Heart left ventricle (tissue), 16 donors: ENCODE results near the gene NGLY1. TPM values are rescaled to one million over a fixed set of nuclear protein-coding genes. Genes with fewer than 3 reads are reported as not detected.

Experiments used
- ATAC-seq, 4 donors: fragments of 200-7000 bp; cut with Tn5 transposase; one replicate each; pipeline ENCODE4 v1.9.1; 2020 to 2022; ENCODE audit warnings: moderate library complexity in 4 of 4, mild to moderate bottlenecking in 3 of 4, moderate number of reproducible peaks in 1 of 4
- DNase-seq, 5 donors: peaks; one replicate each; pipeline ENCODE4 v3.0.0-alpha.2; 2020
- H3K27ac ChIP-seq, 12 donors: fragments of 200-600 bp; sonication (generic) in 4 of 12; one replicate each; pipeline versions ENCODE4 v1.5.0 to v1.8.0; 2016 to 2022; ENCODE audit warnings: mild to moderate bottlenecking in 2 of 12
- H3K27me3 ChIP-seq, 9 donors: fragments of 200-600 bp; sonication (generic) in 2 of 9; one replicate each; pipeline versions ENCODE4 v1.5.1 to v1.8.0; 2016 to 2022; ENCODE audit warnings: mild to moderate bottlenecking in 3 of 9
- H3K36me3 ChIP-seq, 9 donors: fragments of 200-600 bp; sonication (generic) in 2 of 9; one replicate each; pipeline versions ENCODE4 v1.5.0 to v1.8.0; 2018 to 2022; ENCODE audit warnings: mild to moderate bottlenecking in 2 of 9
- H3K4me1 ChIP-seq, 12 donors: fragments of 200-600 bp; sonication (generic) in 4 of 12; one replicate each; pipeline versions ENCODE4 v1.5.0 to v1.8.0; 2016 to 2022; ENCODE audit warnings: mild to moderate bottlenecking in 3 of 12
- H3K4me3 ChIP-seq, 12 donors: fragments of 200-600 bp; sonication (generic) in 4 of 12; one replicate each; pipeline versions ENCODE4 v1.5.0 to v1.8.0; 2017 to 2022; ENCODE audit warnings: mild to moderate bottlenecking in 9 of 12, moderate library complexity in 4 of 12
- H3K9me3 ChIP-seq, 12 donors: fragments of 200-600 bp; sonication (generic) in 4 of 12; one replicate each; pipeline versions ENCODE4 v1.5.0 to v1.8.0; 2016 to 2022; ENCODE audit warnings: mild to moderate bottlenecking in 1 of 12
- CTCF ChIP-seq, 12 donors: fragments of 200-600 bp; sonication (generic) in 4 of 12; IDR thresholded peaks; one replicate each; pipeline versions ENCODE4 v1.5.0 to v1.8.0; 2018 to 2022; ENCODE audit warnings: antibody characterized with exemption in 12 of 12, mild to moderate bottlenecking in 5 of 12
- POLR2A ChIP-seq, 2 donors: fragments of 450-650 bp; IDR thresholded peaks; one replicate each; pipeline ENCODE4 v1.6.1; 2017; ENCODE audit warnings: antibody characterized with exemption in 2 of 2, mild to moderate bottlenecking in 2 of 2, moderate library complexity in 2 of 2
- WGBS, 4 donors: extraction: QIAGEN DNeasy Blood & Tissue Kit in 2 of 4; methylation state at CpG; one replicate each; pipeline versions ENCODE4 v1.1.5 to v1.1.7; 2013 to 2018; 5-methylcytosine and 5-hydroxymethylcytosine counted together
- intact Hi-C, 10 donors: fragments of 100-400 bp; cut with DNase I; formaldehyde crosslinking; loops; one replicate each; pipeline versions ENCODE4 v1.11.1 to v1.14.2; 2022
- polyA plus RNA-seq, 2 donors: library from polyadenylated mRNA; stranded (reverse); fragments of 200-250 nt; gene quantifications; one replicate each; pipeline ENCODE4 v1.2.3, GENCODE V29; 2013
- total RNA-seq, 9 donors: library from RNA; depleted of rRNA in 2 of 9; stranded (reverse); fragments of >200 nt in 2 of 9; fragmentation: NEBNext Ultra II Directional in 3 of 9; extraction: Animal tissue kit (Norgen Biotek cat#: 25700) in 3 of 9; gene quantifications; one replicate each; pipeline versions ENCODE4 v1.1.0 to v1.2.4, GENCODE V29; 2016 to 2023
- donor health status: ischemic (EF 13 %, LVEDD 7.1; RV severe dilation, severe dysfunction).
- donor health status: healthy with polysubstance abuse.
- donor health status: DM: no; HTN: yes; CAD: no.
- donor health status: DM: no; HTN: no; CAD: no.
- donor health status: ischemic (EF 25% LVEDD 6.9; RV normal size, moderate dysfunction).
- donor health status: ischemic (EF 25% LVEDD 5.7; RV mildly dilated, moderate dysfunction).
- donor health status: healthy.
- donor health status: DM: yes; HTN: yes; CAD: no.
- donor health status: ischemic (EF 35%, LVEDD 5.7; RV mildly dilated, moderate dysfunction).
- donor health status: nonischemic (EF 11% LVEDD 7.7; RV severe dilation, severe dysfunction).
- donor health status: DM: yes; HTN: yes; CAD: no.
- donor health status: PGD.
- donor health status: ischemic (EF 29% LVEDD 5.4; RV normal size, mild dysfunction).
- donor health status: nonischemic (EF 23%, LVEDD 6.1; RV moderate dilation, normal function).

Gene NGLY1
- total and polyA plus RNA-seq, 11 donors: 18.5 to 41.0 (median 31.0) TPM

GRCh38 chr3:25713341-25713985 is 69.8 kb downstream of the NGLY1 start:
- ATAC-seq (no peak), DNase-seq (no peak)
- Histone ChIP-seq H3K36me3 (peaks cover 0 to 7% (median 0%) of the 10 kb centered on the region in 9 donors), H3K4me3 (no peak overlapping the region), H3K9me3 (peaks cover 0 to 14% (median 0%) of the 10 kb centered on the region in 12 donors), H3K27me3 (no peaks in the 10 kb centered on the region), H3K27ac (no peak overlapping the region), H3K4me1 (no peaks in the 10 kb centered on the region)
- intact Hi-C loops: no loop called here
- TF ChIP-seq CTCF (IDR thresholded peaks at IDR 0.05) (no peak), POLR2A (IDR thresholded peaks at IDR 0.05) (no peak)
- WGBS, 4 donors: 90 to 93% (median 92%) methylated on average over 11 of the region's 11 CpGs

GRCh38 chr3:25711090-25711489 is 72.2 kb downstream of the NGLY1 start:
- Histone ChIP-seq H3K9me3 (peaks cover 0 to 3% (median 0%) of the 10 kb centered on the region in 12 donors), H3K27me3 (no peaks in the 10 kb centered on the region), H3K4me3 (no peak overlapping the region), H3K4me1 (no peaks in the 10 kb centered on the region), H3K27ac (no peak overlapping the region), H3K36me3 (no peaks in the 10 kb centered on the region)
- ATAC-seq: no peak
- intact Hi-C loops: no loop called here
- DNase-seq: no peak
- 94 to 98% (median 97%) methylated on average over 2 of the region's 2 CpGs for WGBS, 4 donors
- TF ChIP-seq CTCF (IDR thresholded peaks at IDR 0.05): no peak
- TF ChIP-seq POLR2A (IDR thresholded peaks at IDR 0.05): no peak

- Histone ChIP-seq H3K9me3 (no peaks in the 10 kb centered on the region), H3K4me1 (no peaks in the 10 kb centered on the region), H3K27ac (no peak overlapping the region), H3K36me3 (no peaks in the 10 kb centered on the region), H3K27me3 (no peaks in the 10 kb centered on the region), H3K4me3 (no peak overlapping the region)
- DNase-seq: no peak
- TF ChIP-seq CTCF (IDR thresholded peaks at IDR 0.05) (no peak), POLR2A (IDR thresholded peaks at IDR 0.05) (no peak)
- WGBS, 4 donors: 55 to 68% (median 59%) methylated on average over 3 of the region's 3 CpGs
- no peak for ATAC-seq
- intact Hi-C loops: no loop called here
These were observed 75.2 kb downstream of the NGLY1 start for GRCh38 chr3:25708036-25708435.

GRCh38 chr3:25707268-25707926 is 75.8 kb downstream of the NGLY1 start:
- DNase-seq (no peak), ATAC-seq (no peak)
- Histone ChIP-seq H3K27me3 (no peaks in the 10 kb centered on the region), H3K4me1 (no peaks in the 10 kb centered on the region), H3K36me3 (no peaks in the 10 kb centered on the region), H3K27ac (no peak overlapping the region), H3K9me3 (no peaks in the 10 kb centered on the region), H3K4me3 (no peak overlapping the region)
- TF ChIP-seq POLR2A (IDR thresholded peaks at IDR 0.05) (no peak), CTCF (IDR thresholded peaks at IDR 0.05) (no peak)
- intact Hi-C loops: no loop called here
- 90 to 97% (median 92%) methylated on average over 2 of the region's 2 CpGs for whole genome bisulfite sequencing, 4 donors
